Left ventricle myocardium inferior (tissue), 1 donor: ENCODE data around the gene MYOD1. TPM values are rescaled to one million over a fixed set of nuclear protein-coding genes. Genes with fewer than 3 reads are reported as not detected.

ENCODE experiments used
- DNase-seq: peaks from one replicate; pipeline ENCODE4 v3.0.0-alpha.2; 2020
- H3K27ac ChIP-seq: fragments of 200-600 bp; replicated peaks from 2 replicates; pipeline ENCODE4 v1.8.0; 2021
- H3K27me3 ChIP-seq: fragments of 200-600 bp; 2 replicates; pipeline ENCODE4 v1.8.0; 2021; ENCODE audit warnings: low read depth
- H3K36me3 ChIP-seq: fragments of 200-600 bp; 2 replicates; pipeline ENCODE4 v1.8.0; 2021
- H3K4me1 ChIP-seq: fragments of 200-600 bp; 2 replicates; pipeline ENCODE4 v1.8.0; 2021
- H3K4me3 ChIP-seq: fragments of 200-600 bp; 2 replicates; pipeline ENCODE4 v1.8.0; 2021; ENCODE audit warnings: mild to moderate bottlenecking, moderate library complexity
- H3K9me3 ChIP-seq: fragments of 200-600 bp; replicated peaks from 2 replicates; pipeline ENCODE4 v1.8.0; 2021
- CTCF ChIP-seq: fragments of 200-600 bp; IDR thresholded peaks from 2 replicates; pipeline ENCODE4 v1.8.0; 2021; ENCODE audit warnings: antibody characterized with exemption, mild to moderate bottlenecking, borderline replicate concordance
- intact Hi-C: fragments of 100-400 bp; cut with micrococcal nuclease; formaldehyde crosslinking; loops from one replicate; pipeline ENCODE4 v1.11.0; 2022
- total RNA-seq: library from RNA; stranded (reverse); fragmentation: NEBNext Ultra II Directional; extraction: Animal tissue kit (Norgen Biotek cat#: 25700); gene quantifications from one replicate; pipeline ENCODE4 v1.2.1, GENCODE V29; 2021
- donor health status: DM: no; HTN: yes; CAD: no; lungs with severe emphysema.

MYOD1 gene
- total RNA-seq, 1 donor from 2014 or later = not detected

GRCh38 chr11:17763703-17764102 lies 44.3 kb downstream of the MYOD1 start:
- H3K27ac ChIP-seq = no peak overlapping the region
- H3K36me3 ChIP-seq = no peaks in the 10 kb centered on the region
- intact Hi-C loops = loop anchor here (10.0 kb wide), 1 partner anchor 211 kb away; no protein-coding TSS in a partner anchor
- TF ChIP-seq CTCF = no peak
- no peak for DNase-seq
- peaks cover 7% of the 10 kb centered on the region for H3K4me1 ChIP-seq
- peaks cover 4% of the 10 kb centered on the region for H3K9me3 ChIP-seq
- H3K4me3 ChIP-seq = no peak overlapping the region
- H3K27me3 ChIP-seq = peaks cover 2% of the 10 kb centered on the region

- H3K27ac ChIP-seq = no peak overlapping the region
- H3K36me3 ChIP-seq = no peaks in the 10 kb centered on the region
- intact Hi-C loops = loop anchor here (10.0 kb wide), 1 partner anchor 210 kb away; no protein-coding TSS in a partner anchor
- H3K27me3 ChIP-seq = peaks cover 2% of the 10 kb centered on the region
- no peaks in the 10 kb centered on the region for H3K9me3 ChIP-seq
- peaks cover 7% of the 10 kb centered on the region for H3K4me1 ChIP-seq
- TF ChIP-seq CTCF = no peak
- DNase-seq = no peak
- no peak overlapping the region for H3K4me3 ChIP-seq
Measured at GRCh38 chr11:17764446-17765218, 45.3 kb downstream of the MYOD1 start.

- H3K9me3 ChIP-seq = no peaks in the 10 kb centered on the region
- DNase-seq = no peak
- intact Hi-C loops = loop anchor here (10.0 kb wide), 1 partner anchor 209 kb away; no protein-coding TSS in a partner anchor
Measured at GRCh38 chr11:17765356-17766072, 46.1 kb downstream of the MYOD1 start.

GRCh38 chr11:17766073-17766359 lies 46.6 kb downstream of the MYOD1 start:
- Histone ChIP-seq H3K4me3 (no peak overlapping the region), H3K27ac (no peak overlapping the region), H3K9me3 (no peaks in the 10 kb centered on the region), H3K27me3 (peaks cover 2% of the 10 kb centered on the region), H3K4me1 (no peaks in the 10 kb centered on the region), H3K36me3 (no peaks in the 10 kb centered on the region)
- TF ChIP-seq CTCF = no peak
- DNase-seq = no peak
- intact Hi-C loops = loop anchor here (10.0 kb wide), 1 partner anchor 209 kb away; no protein-coding TSS in a partner anchor

More at GRCh38 chr11:17765356-17766072, 46.1 kb downstream of the MYOD1 start:
- peaks cover 2% of the 10 kb centered on the region for H3K27me3 ChIP-seq
- H3K36me3 ChIP-seq = no peaks in the 10 kb centered on the region
- H3K4me3 ChIP-seq = no peak overlapping the region
- no peak for TF ChIP-seq CTCF
- H3K27ac ChIP-seq = no peak overlapping the region
- H3K4me1 ChIP-seq = peaks cover 4% of the 10 kb centered on the region

- Histone ChIP-seq H3K9me3 (no peaks in the 10 kb centered on the region), H3K4me1 (no peaks in the 10 kb centered on the region), H3K36me3 (no peaks in the 10 kb centered on the region), H3K27me3 (peaks cover 2% of the 10 kb centered on the region), H3K27ac (no peak overlapping the region), H3K4me3 (no peak overlapping the region)
- intact Hi-C loops = loop anchor here (10.0 kb wide), 1 partner anchor 208 kb away; no protein-coding TSS in a partner anchor
- no peak for TF ChIP-seq CTCF
- no peak for DNase-seq
Measured at GRCh38 chr11:17766590-17766989, 47.2 kb downstream of the MYOD1 start.
